T47D (cell line): ENCODE results near the gene MARK3.

Experiments
- DNase-seq, 2 experiments: peaks; one replicate each; pipeline versions ENCODE4 v3.0.0 to v3.0.0-alpha.2; 2011 to 2012; ENCODE audit warnings: low read depth in 1 of 2, low spot score in 1 of 2
- JUND ChIP-seq: IDR thresholded peaks from 2 replicates; pipeline ENCODE4 v1.6.1; 2012; ENCODE audit warnings: low read depth
- in situ Hi-C: cut with HindIII; loops from 2 replicates; pipeline ENCODE4 v1.10.0; 2016; ENCODE audit warnings: low sequenced_read_pairs, low pct_unique_long_range_greater_than_20kb

MARK3 gene

DNA sequence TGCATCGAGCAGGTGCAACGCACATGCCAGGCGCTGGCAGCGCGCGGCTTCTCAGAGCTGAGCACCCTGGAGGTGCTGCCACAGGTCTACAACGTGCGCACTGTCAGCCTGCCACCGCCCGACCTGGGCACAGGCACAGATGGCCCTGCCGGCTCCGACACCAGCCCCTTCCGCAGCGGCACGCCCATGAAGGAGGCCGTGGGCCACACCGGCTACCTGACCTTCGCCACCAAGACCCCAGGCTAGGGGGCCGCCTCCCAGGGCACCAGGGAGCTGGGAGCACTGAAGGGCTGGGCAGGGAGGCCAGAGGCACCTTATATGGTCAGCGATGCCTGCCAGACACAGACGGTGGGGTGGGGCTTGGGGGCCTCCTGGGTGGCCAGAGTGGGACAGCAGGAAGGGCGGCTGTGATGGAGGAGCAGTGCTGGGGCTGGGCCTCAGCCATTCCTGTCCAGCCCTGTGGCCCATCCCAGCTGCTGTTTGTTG is 149.4 kb downstream of the MARK3 start:
- no peak for DNase-seq
- no peak for TF ChIP-seq JUND
- in situ Hi-C loops = no loop called here

GRCh38 chr14:103535081-103535890 is 150.1 kb downstream of the MARK3 start:
- no peak for TF ChIP-seq JUND

GRCh38 chr14:103535891-103536565 is 150.8 kb downstream of the MARK3 start:
- no peak for TF ChIP-seq JUND
- in situ Hi-C loops = no loop called here
- no peak for DNase-seq

More at GRCh38 chr14:103535081-103535890, 150.1 kb downstream of the MARK3 start:
- in situ Hi-C loops = no loop called here
- DNase-seq = no peak

DNA sequence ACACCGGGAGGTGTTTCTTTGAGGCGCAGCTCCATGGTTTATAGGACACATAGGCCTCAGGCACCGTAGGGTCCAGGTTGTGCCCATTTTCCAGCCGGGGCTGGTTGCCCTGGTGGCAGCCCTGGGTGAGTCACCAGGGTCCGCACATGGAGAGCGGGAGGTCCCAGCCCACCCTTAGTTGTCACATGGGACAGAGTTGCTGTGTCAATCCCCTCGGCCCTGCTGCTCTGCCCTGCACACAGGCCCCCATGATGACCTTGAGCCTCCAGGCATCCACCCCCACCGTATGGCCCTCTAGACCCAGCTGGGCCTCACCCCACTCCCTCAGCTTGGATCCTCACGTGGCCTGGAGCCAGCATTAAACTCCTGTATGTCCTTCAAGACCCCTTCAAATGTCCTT is 151.5 kb downstream of the MARK3 start:
- in situ Hi-C loops = no loop called here
- DNase-seq = no peak
- TF ChIP-seq JUND = no peak

GRCh38 chr14:103537175-103537990 is 152.2 kb downstream of the MARK3 start:
- DNase-seq = no peak
- in situ Hi-C loops = no loop called here
- no peak for TF ChIP-seq JUND

GRCh38 chr14:103538291-103539055 is 153.3 kb downstream of the MARK3 start:
- no peak for TF ChIP-seq JUND
- no peak for DNase-seq
- in situ Hi-C loops = no loop called here

DNA sequence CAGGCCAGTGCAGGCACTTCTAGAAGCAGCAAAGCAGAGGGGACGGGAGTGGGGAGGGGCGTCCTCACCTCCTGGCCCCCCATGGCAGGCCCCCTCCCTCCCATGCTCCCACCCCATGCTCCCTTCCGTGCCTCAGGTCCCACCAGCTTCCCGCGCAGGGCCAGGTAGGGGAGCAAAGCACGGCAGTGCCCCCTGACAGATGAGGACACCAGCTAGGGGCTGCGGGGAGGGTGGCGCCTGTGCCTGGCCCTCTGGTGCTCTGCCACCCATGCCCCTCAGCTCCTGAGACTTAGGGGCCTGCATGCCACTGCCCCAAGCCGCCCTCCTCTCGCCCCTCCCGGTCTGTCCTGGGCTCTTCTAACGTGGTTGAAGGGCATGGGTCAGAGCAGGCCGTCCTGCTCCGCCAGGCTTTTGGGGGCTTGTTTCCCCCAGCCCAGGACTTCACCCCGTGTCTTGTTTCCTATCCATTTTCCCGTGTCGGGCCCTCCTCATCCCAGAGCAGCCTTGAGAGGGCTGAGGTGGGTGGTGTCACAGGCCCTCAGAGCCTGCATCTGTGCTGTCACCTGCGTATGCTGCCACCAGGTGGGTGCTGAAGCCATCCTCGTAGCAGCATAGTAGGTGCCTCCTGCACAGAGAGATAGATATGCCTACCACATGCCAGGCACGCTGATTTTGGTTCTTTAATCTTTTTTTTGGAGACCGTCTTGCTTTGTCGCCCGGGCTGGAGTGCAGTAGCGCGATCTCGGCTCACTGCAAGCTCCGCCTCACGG is 154.0 kb downstream of the MARK3 start:
- in situ Hi-C loops = no loop called here
- peak in 1 of 2 experiments; percentile 48 for DNase-seq
- TF ChIP-seq JUND = no peak

GRCh38 chr14:103540821-103541708 is 155.8 kb downstream of the MARK3 start:
- no peak for DNase-seq
- in situ Hi-C loops = no loop called here
- TF ChIP-seq JUND = no peak

- TF ChIP-seq JUND = no peak
- in situ Hi-C loops = no loop called here
- no peak for DNase-seq
Measured at GRCh38 chr14:103541709-103542604, 156.7 kb downstream of the MARK3 start.
